ENCODE results near the gene RCAN3.

RCAN3 gene

GRCh38 chr1:24553931-24554330 lies 51.3 kb downstream of the RCAN3 start:
- TF ChIP-seq, protein P1, sequence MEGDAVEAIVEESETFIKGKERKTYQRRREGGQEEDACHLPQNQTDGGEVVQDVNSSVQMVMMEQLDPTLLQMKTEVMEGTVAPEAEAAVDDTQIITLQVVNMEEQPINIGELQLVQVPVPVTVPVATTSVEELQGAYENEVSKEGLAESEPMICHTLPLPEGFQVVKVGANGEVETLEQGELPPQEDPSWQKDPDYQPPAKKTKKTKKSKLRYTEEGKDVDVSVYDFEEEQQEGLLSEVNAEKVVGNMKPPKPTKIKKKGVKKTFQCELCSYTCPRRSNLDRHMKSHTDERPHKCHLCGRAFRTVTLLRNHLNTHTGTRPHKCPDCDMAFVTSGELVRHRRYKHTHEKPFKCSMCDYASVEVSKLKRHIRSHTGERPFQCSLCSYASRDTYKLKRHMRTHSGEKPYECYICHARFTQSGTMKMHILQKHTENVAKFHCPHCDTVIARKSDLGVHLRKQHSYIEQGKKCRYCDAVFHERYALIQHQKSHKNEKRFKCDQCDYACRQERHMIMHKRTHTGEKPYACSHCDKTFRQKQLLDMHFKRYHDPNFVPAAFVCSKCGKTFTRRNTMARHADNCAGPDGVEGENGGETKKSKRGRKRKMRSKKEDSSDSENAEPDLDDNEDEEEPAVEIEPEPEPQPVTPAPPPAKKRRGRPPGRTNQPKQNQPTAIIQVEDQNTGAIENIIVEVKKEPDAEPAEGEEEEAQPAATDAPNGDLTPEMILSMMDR (IDR thresholded peaks at IDR 0.05) = no peak

DNA sequence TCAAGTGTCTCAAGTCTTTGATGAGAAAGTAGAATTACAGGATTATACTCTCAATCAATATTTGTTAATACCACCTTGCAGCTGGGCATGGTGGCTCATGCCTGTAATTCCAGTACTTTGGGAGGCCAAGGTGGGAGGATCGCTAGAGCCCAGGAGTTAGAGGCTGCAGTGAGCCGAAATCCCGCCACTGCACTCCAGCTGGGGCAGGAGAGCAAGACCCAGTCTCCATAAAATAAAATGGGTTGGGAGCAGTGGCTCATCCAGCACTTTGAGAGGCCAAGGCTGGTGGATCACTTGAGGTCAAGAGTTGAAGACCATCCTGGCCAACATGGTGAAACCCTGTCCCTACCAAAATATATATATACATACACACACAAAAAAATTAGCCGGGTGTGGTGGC lies 52.1 kb downstream of the RCAN3 start:
- TF ChIP-seq, protein P1 (IDR thresholded peaks at IDR 0.05) = no peak

GRCh38 chr1:24555591-24556413 lies 53.2 kb downstream of the RCAN3 start, which contains the start of gene NCMAP:
NCMAP (plus strand) TSS chr1:24556087; CDS start chr1:24595431, 39,344 bp downstream.
- TF ChIP-seq, protein P1 (IDR thresholded peaks at IDR 0.05) = no peak

GRCh38 chr1:24556414-24556795 lies 53.8 kb downstream of the RCAN3 start:
- TF ChIP-seq, protein P1 (IDR thresholded peaks at IDR 0.05) = no peak

DNA sequence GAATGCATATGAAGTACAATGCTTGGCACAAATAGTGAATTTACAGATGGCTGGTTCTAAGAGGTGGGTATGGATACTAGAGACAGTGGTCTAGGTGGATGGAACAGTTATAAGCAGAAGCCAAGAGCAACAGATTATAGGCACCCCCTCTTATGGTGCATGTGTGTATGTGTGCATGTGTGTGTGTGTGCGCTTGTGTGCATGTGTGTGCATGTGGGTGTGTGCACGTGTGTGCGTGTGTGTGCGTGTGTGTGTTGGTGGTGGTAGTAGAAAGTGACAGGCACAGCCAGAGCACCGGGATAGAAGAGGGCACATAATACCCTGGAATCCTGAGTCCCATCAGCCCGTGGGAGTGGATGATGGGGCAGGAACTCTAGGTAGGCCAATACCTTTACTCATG lies 54.6 kb downstream of the RCAN3 start:
- TF ChIP-seq, protein P1 (IDR thresholded peaks at IDR 0.05) = no peak

GRCh38 chr1:24557711-24558131 lies 55.1 kb downstream of the RCAN3 start:
- TF ChIP-seq, protein P1 (IDR thresholded peaks at IDR 0.05) = no peak

GRCh38 chr1:24558455-24558854 lies 55.8 kb downstream of the RCAN3 start:
- TF ChIP-seq, protein P1 (IDR thresholded peaks at IDR 0.05) = no peak

Measured in LNCAP (cell line).